GM12878 (cell line): ENCODE results near the gene EFHD1. TPM values are rescaled to one million over a fixed set of nuclear protein-coding genes. Genes with fewer than 3 reads are reported as not detected.

Experiments
- ATAC-seq: fragments of 200-7000 bp; cut with Tn5 transposase; 3 replicates; pipeline ENCODE4 v1.9.1; 2020; ENCODE audit warnings: mild to moderate bottlenecking, moderate library complexity
- BruUV-seq: library from RNA; stranded (reverse); fragments of 400-500 nt; replicated peaks from 2 replicates; lab custom pipeline; 2021; lab: Mats Ljungman, UMichigan
- CTCF ChIA-PET: fragments of 300-600 bp; sonication (Branson Sonifier 250); formaldehyde crosslinking; extraction: SDS; loops from one replicate; lab custom pipeline; 2021; ENCODE audit warnings: inconsistent platforms; lab: Yijun Ruan, JAX
- POLR2A ChIA-PET: fragments of 350-600 bp; formaldehyde crosslinking; extraction: SDS; loops from one replicate; lab custom pipeline; 2021; ENCODE audit warnings: inconsistent platforms; lab: Charles Lee
- RAD21 ChIA-PET: fragments of 300-600 bp; sonication (Branson Sonifier 250); formaldehyde crosslinking; loops from one replicate; lab custom pipeline; 2023; ENCODE audit warnings: antibody characterized with exemption; ENCODE audit not compliant: unreplicated experiment; lab: Charles Lee
- SMC1A ChIA-PET: fragments of 300-600 bp; sonication (Branson Sonifier 250); formaldehyde crosslinking; loops from one replicate; lab custom pipeline; 2023; ENCODE audit not compliant: unreplicated experiment, uncharacterized antibody; lab: Charles Lee
- DNase-seq: peaks from one replicate; pipeline ENCODE4 v3.0.0-alpha.2; 2011; ENCODE audit warnings: low read depth, low spot score
- FAIRE-seq: peaks from 3 replicates; lab custom pipeline; 2011; peaks lifted over from hg19 to GRCh38; lab: Jason Lieb, UNC
- H2AFZ ChIP-seq: 2 replicates; pipeline ENCODE4 v1.6.0; 2011; ENCODE audit warnings: low read depth, low read length, control low read depth; ENCODE audit not compliant: control insufficient read depth
- H3K27ac ChIP-seq: 2 replicates; pipeline ENCODE4 v1.5.1; 2011; ENCODE audit warnings: control low read depth; ENCODE audit not compliant: control insufficient read depth, insufficient read depth
- H3K27me3 ChIP-seq, 2 experiments: replicated peaks in 1 of 2; 2 replicates each; pipeline versions ENCODE4 v1.6.0 to v1.6.1; 2011; ENCODE audit warnings: low read length in 1 of 2; ENCODE audit not compliant: control insufficient read depth in 2 of 2, insufficient read depth in 2 of 2
- H3K36me3 ChIP-seq, 2 experiments: 2 replicates each; pipeline ENCODE4 v1.5.1; 2011; ENCODE audit warnings: low read length in 1 of 2; ENCODE audit not compliant: control insufficient read depth in 2 of 2, insufficient read depth in 2 of 2
- H3K4me1 ChIP-seq: 2 replicates; pipeline ENCODE4 v1.6.1; 2011; ENCODE audit warnings: mild to moderate bottlenecking, low read length, moderate library complexity, mixed read lengths; ENCODE audit not compliant: control insufficient read depth, insufficient read depth
- H3K4me2 ChIP-seq: 2 replicates; pipeline ENCODE4 v1.6.0; 2011; ENCODE audit warnings: control low read depth; ENCODE audit not compliant: control insufficient read depth, insufficient read depth
- H3K4me3 ChIP-seq: fragments of 200-600 bp; sonication (generic); 2 replicates; pipeline ENCODE4 v1.5.1; 2016
- H3K79me2 ChIP-seq: 2 replicates; pipeline ENCODE4 v1.6.0; 2011; ENCODE audit warnings: low read length; ENCODE audit not compliant: control insufficient read depth, insufficient read depth
- H3K9ac ChIP-seq: 2 replicates; pipeline ENCODE4 v1.8.0; 2011; ENCODE audit warnings: low read length, control low read depth, mixed read lengths; ENCODE audit not compliant: control insufficient read depth, insufficient read depth
- H3K9me3 ChIP-seq: replicated peaks from 3 replicates; pipeline ENCODE4 v1.5.1; 2011; ENCODE audit warnings: mild to moderate bottlenecking, low read length; ENCODE audit not compliant: control insufficient read depth, insufficient read depth
- H4K20me1 ChIP-seq: 2 replicates; pipeline ENCODE4 v1.6.0; 2011; ENCODE audit not compliant: control insufficient read depth, insufficient read depth
- ASH2L ChIP-seq: fragments of 300-600, 200-600 bp; sonication (generic); IDR thresholded peaks from 2 replicates; pipeline ENCODE4 v1.6.1; 2017; ENCODE audit warnings: low read depth, mild to moderate bottlenecking, borderline replicate concordance
- BACH1 ChIP-seq: fragments of 450-650 bp; IDR thresholded peaks from 2 replicates; pipeline ENCODE4 v1.6.1; 2017; ENCODE audit warnings: mild to moderate bottlenecking, borderline replicate concordance
- CHD4 ChIP-seq: fragments of 200-600 bp; sonication (generic); IDR thresholded peaks from 2 replicates; pipeline ENCODE4 v1.6.1; 2016; ENCODE audit warnings: mild to moderate bottlenecking
- FOXM1 ChIP-seq: IDR thresholded peaks from 2 replicates; pipeline ENCODE4 v1.6.1; 2012; ENCODE audit warnings: low read depth, mild to moderate bottlenecking, inconsistent platforms, low read length, moderate library complexity
- IKZF1 ChIP-seq: fragments of 450-650 bp; conservative IDR thresholded peaks from 2 replicates; pipeline ENCODE4 v1.6.1; 2017; ENCODE audit warnings: antibody characterized with exemption, mild to moderate bottlenecking
- IRF4 ChIP-seq: IDR thresholded peaks from 2 replicates; pipeline ENCODE4 v1.6.1; 2011; ENCODE audit warnings: low read depth, low read length
- MXI1 ChIP-seq: fragments of 150-350 bp; IDR thresholded peaks from 2 replicates; pipeline ENCODE4 v1.6.1; 2011; ENCODE audit warnings: low read depth, mild to moderate bottlenecking, inconsistent platforms, low read length, improper control_type of control experiment
- RAD21 ChIP-seq: IDR thresholded peaks from 2 replicates; pipeline ENCODE4 v1.6.1; 2011; ENCODE audit warnings: mild to moderate bottlenecking, low read depth, low read length, moderate library complexity; ENCODE audit not compliant: insufficient read depth
- RB1 ChIP-seq: fragments of 450-650 bp; formaldehyde crosslinking; IDR thresholded peaks from 2 replicates; pipeline ENCODE4 v1.6.1; 2017; ENCODE audit warnings: mild to moderate bottlenecking, borderline replicate concordance
- SMAD5 ChIP-seq: IDR thresholded peaks from 2 replicates; pipeline ENCODE4 v1.6.1; 2016; ENCODE audit warnings: antibody characterized with exemption, low read depth
- SREBF2 ChIP-seq: IDR thresholded peaks from 2 replicates; pipeline ENCODE4 v1.6.1; 2012; ENCODE audit warnings: mild to moderate bottlenecking, low read length
- TBL1XR1 ChIP-seq: IDR thresholded peaks from 2 replicates; pipeline ENCODE4 v1.6.1; 2012; ENCODE audit warnings: low read depth, low read length, improper control_type of control experiment
- TCF12 ChIP-seq: IDR thresholded peaks from 2 replicates; pipeline ENCODE4 v1.6.1; 2011; ENCODE audit warnings: low read depth, mild to moderate bottlenecking, low read length
- ZZZ3 ChIP-seq: IDR thresholded peaks from 2 replicates; pipeline ENCODE4 v1.6.1; 2011; ENCODE audit warnings: low read depth; ENCODE audit not compliant: control insufficient read depth, insufficient read length
- WGBS: methylation state at CpG from one replicate; pipeline ENCODE4 v1.1.6; 2016; ENCODE audit warnings: low lambda C conversion rate; ENCODE audit not compliant: insufficient replicate concordance, insufficient coverage; ENCODE audit errors: missing lambda C conversion rate; 5-methylcytosine and 5-hydroxymethylcytosine counted together
- in situ Hi-C: fragments of 300-500 bp; cut with MboI; formaldehyde crosslinking; loops from 9 replicates; pipeline ENCODE4 v1.14.3; 2018; ENCODE audit warnings: mixed read lengths
- intact Hi-C: fragments of 100-400 bp; cut with micrococcal nuclease; formaldehyde crosslinking; loops from one replicate; pipeline ENCODE4 v1.14.2; 2022; ENCODE audit not compliant: unreplicated experiment
- polyA plus RNA-seq, 11 experiments: library from polyadenylated mRNA; depleted of rRNA in 4 of 11; unstranded in 6 of 11; stranded (reverse) in 5 of 11; fragments of >200 nt; fragmentation: Nextera tagmentation in 4 of 11; fragmentation: Illumina TruSeq in 1 of 11; extraction: Ambion mirVana in 4 of 11; extraction: Trizol in 1 of 11; gene quantifications; 1 replicate in 1 of 11; 2 replicates in 10 of 11; pipeline versions ENCODE4 v1.2.1 to v1.2.3, GENCODE V29; 2011 to 2016; ENCODE audit warnings: inconsistent platforms in 2 of 11, missing spikeins in 2 of 11, low read depth in 1 of 11
- total RNA-seq, 4 experiments: library from RNA; depleted of rRNA in 3 of 4; stranded (reverse); fragments of >200 nt in 3 of 4; fragmentation: Illumina TruSeq in 1 of 4; extraction: Trizol in 1 of 4; gene quantifications; 2 replicates each; pipeline versions ENCODE4 v1.2.1 to v1.2.3, GENCODE V29; 2013 to 2021
- TF ChIP-seq, protein P1 (sequence below): fragments of 450-650 bp; IDR thresholded peaks from 2 replicates; pipeline ENCODE4 v1.6.1; 2018; ENCODE audit warnings: mild to moderate bottlenecking, low read depth, moderate library complexity; ENCODE audit not compliant: partially characterized antibody
- TF ChIP-seq, protein P2 (sequence below): fragments of 150-350 bp; IDR thresholded peaks from 2 replicates; pipeline ENCODE4 v1.6.1; 2014; ENCODE audit warnings: mild to moderate bottlenecking, low read depth, low read length
- TF ChIP-seq, protein P3 (sequence below): IDR thresholded peaks from 2 replicates; pipeline ENCODE4 v1.6.1; 2012; ENCODE audit warnings: low read depth, low read length, improper control_type of control experiment

EFHD1 gene
- total and polyA plus RNA-seq, 10 of the 15 experiments (the other 5 are each of a cell fraction or from before 2014, with no cell fraction given) = 0.07 TPM; not detected in 9

DNA sequence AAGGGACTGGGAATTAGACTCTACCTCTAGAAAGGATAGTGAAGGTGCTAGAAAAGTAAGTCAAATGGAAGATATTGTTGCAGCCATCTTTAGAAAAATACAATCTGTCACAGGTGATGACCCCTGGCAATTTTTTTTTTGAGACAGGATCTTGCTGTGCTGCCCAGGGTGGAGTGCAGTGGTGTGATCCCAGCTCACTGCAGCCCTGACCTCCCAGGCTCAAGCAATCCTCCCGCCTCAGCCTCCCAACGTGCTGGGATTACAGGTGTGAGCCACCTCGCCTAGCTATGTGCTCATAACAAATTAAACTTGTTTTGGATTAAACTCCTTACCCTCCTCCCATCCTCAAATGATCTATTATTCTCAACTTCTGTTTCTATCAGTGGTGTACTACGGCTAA is 59.9 kb downstream of the EFHD1 start:
- POLR2A ChIA-PET = no interaction called here
- TF ChIP-seq SREBF2 = no peak
- TF ChIP-seq, protein P1, sequence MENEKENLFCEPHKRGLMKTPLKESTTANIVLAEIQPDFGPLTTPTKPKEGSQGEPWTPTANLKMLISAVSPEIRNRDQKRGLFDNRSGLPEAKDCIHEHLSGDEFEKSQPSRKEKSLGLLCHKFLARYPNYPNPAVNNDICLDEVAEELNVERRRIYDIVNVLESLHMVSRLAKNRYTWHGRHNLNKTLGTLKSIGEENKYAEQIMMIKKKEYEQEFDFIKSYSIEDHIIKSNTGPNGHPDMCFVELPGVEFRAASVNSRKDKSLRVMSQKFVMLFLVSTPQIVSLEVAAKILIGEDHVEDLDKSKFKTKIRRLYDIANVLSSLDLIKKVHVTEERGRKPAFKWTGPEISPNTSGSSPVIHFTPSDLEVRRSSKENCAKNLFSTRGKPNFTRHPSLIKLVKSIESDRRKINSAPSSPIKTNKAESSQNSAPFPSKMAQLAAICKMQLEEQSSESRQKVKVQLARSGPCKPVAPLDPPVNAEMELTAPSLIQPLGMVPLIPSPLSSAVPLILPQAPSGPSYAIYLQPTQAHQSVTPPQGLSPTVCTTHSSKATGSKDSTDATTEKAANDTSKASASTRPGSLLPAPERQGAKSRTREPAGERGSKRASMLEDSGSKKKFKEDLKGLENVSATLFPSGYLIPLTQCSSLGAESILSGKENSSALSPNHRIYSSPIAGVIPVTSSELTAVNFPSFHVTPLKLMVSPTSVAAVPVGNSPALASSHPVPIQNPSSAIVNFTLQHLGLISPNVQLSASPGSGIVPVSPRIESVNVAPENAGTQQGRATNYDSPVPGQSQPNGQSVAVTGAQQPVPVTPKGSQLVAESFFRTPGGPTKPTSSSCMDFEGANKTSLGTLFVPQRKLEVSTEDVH = no peak
- TF ChIP-seq, protein P2, sequence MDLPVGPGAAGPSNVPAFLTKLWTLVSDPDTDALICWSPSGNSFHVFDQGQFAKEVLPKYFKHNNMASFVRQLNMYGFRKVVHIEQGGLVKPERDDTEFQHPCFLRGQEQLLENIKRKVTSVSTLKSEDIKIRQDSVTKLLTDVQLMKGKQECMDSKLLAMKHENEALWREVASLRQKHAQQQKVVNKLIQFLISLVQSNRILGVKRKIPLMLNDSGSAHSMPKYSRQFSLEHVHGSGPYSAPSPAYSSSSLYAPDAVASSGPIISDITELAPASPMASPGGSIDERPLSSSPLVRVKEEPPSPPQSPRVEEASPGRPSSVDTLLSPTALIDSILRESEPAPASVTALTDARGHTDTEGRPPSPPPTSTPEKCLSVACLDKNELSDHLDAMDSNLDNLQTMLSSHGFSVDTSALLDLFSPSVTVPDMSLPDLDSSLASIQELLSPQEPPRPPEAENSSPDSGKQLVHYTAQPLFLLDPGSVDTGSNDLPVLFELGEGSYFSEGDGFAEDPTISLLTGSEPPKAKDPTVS = no peak
- TF ChIP-seq CHD4 = no peak
- TF ChIP-seq TBL1XR1 = no peak
- TF ChIP-seq, protein P3, sequence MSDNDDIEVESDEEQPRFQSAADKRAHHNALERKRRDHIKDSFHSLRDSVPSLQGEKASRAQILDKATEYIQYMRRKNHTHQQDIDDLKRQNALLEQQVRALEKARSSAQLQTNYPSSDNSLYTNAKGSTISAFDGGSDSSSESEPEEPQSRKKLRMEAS = no peak
- no peak for TF ChIP-seq FOXM1
- no peak for TF ChIP-seq ASH2L
- TF ChIP-seq RB1 = no peak
- no peak for TF ChIP-seq BACH1
- no peak for TF ChIP-seq SMAD5
- no peak for TF ChIP-seq RAD21
- TF ChIP-seq ZZZ3 = no peak
- TF ChIP-seq TCF12 = no peak
- no peak for TF ChIP-seq IRF4
- TF ChIP-seq MXI1 = no peak
- no peak for TF ChIP-seq IKZF1
- Histone ChIP-seq H2AFZ (no peak overlapping the region), H3K4me2 (no peak overlapping the region), H3K36me3 (no peaks in the 10 kb centered on the region), H3K9me3 (no peaks in the 10 kb centered on the region), H3K79me2 (peaks cover 11% of the 10 kb centered on the region), H3K4me1 (peaks cover 4% of the 10 kb centered on the region; the same call in 1 of the 2 replicates), H3K27ac (no peak overlapping the region), H3K9ac (no peak overlapping the region), H3K27me3 (no peaks in the 10 kb centered on the region), H3K4me3 (no peak overlapping the region), H4K20me1 (no peaks in the 10 kb centered on the region)
- BruUV-seq = no TSS peak
- in situ Hi-C loops (no loop called here), intact Hi-C loops (no loop called here)
- FAIRE-seq (no peak), DNase-seq (no peak), ATAC-seq (no peak)
- CTCF ChIA-PET = no interaction called here
- WGBS = 78% methylated on average over 4 of the region's 4 CpGs
- SMC1A ChIA-PET = no interaction called here
- RAD21 ChIA-PET = no interaction called here
